Putamen (tissue), 1 donor: ENCODE results near the gene ISY1.
"Not testable (repeated sequence)": the region's sequence is repeated elsewhere in the genome, so short reads cannot be mapped to it uniquely, and the experiment has no call there.

Source experiments
- DNase-seq: peaks from one replicate; pipeline ENCODE4 v3.0.0-alpha.2; 2016; ENCODE audit warnings: low spot score

Gene ISY1

DNA sequence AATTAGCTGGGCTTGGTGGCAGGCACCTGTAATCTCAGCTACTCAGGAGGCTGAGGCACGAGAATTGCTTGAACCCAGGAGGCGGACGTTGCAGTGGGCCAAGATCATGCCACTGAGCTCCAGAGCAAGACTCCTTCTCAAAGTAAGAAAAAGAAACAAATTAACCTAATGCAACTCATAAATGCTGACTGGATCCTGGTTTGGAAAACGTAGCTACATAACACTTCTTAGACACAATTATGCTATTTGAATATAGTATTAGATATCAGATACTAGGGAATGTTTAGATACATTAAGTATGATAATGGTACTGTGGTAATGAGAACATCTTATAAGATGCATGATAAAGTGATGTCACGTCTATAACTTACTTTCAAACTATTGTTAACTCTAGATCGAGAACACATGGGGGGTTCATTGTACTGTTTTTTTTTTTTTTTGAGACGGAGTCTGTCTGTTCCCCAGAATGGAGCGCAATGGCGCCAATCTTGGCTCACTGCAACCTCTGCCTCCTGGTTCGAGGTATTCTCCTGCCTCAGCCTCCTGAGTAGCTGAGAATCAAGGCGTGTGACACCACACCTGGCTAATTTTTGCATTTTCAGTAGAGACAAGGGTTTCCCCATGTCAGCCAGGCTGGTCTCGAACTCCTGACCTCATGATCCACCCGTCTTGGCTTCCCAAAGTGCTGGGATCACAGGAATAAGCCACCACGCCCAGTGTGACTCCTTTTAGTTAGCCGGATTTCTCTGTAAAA lies 5.9 kb upstream of the ISY1 start:
- DNase-seq: no peak

DNA sequence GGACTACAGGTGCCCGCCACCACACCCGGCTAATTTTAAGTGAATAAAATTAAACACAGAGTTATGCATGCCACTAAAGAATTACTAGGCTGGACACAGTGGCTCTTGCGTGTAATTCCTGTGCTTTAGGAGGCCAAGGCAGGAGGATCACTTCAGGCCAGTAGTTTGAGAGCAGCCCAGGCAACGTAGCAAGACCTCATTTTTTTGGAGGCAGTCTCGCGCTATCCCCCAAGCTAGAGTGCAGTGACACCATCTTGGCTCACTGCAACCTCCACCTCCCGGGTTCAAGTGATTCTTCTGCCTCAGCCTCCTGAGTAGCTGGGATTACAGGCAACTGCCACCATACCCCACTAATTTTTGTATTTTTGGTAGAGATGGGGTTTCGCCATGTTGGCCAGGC lies 4.7 kb upstream of the ISY1 start:
- not testable (repeated sequence) for DNase-seq

DNA sequence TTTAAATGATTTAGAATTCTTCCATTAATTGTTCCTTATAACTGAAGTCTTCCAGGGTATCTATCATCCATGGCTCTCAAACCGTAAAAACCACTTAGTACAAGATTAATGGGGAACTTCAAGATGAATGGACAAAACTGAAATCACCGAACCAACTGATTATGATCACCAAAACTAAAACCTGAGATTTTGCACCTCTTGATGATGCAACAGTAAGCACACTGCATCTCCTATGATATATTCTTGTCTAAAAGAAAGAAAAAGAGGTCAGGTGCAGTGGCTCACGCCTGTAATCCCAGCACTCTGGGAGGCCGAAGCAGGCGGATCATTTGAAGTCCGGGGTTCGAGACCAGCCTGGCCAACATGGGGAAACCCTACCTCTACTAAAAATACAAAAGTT lies 3.6 kb upstream of the ISY1 start:
- no peak for DNase-seq

DNA sequence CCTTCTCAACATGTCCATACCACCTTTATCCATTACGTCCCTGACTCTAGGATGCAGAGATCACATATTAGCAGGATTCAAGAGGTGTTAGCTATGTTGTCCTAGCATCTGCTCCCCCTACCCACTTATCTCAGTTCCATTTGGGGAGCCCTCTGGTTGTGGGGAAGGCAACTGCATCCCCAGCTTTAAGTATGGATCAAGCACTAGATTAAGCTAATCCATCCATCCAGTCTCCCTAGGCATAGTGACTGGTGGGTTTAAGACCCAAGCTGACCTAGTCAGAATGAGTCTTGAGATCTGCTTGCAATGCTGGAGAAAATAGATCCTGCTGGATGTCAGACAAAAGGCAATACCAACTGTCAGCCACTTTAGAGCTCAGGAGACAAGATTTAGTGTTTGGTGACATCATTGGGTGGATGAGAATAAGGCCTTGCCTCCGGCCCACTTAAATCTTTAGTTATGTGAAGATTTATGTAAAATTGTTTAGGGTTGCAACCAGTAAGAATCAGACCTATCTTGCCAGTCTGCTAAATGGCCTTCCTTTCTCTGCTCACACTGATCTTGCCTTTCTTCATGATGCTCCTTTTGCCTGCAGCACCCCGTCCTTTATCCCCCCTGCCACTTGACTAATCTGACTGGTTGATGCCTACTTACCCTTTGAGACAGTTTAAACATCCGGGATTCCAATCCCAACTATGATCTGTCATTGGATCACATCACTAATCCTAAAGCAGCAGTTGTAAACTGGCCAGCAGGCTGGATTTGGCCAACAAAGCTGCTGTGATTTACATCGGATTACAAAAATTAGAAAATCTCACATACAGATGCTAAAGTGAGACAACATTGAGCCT lies 2.1 kb upstream of the ISY1 start:
- no peak for DNase-seq

DNA sequence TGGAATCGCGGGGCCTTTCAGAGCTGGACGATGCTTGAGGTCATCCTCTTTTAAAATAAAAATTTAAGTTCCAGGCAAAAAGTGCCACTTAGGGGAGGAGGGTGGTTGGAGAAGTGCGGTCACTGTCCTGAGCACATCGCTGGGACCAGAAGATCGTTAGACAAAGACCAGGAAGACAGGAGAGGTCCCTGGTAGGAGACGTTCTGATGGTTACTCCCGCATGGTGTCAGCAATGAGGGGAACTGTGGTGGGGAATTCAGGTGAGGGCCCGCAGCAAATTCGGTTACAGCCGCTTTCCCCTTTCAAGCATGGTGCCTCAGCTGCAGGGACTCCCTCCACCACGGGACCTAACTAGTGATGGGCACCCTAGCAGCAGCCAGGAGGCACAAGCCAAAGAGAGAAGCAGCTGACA lies 1.0 kb upstream of the ISY1 start:
- DNase-seq: no peak

DNA sequence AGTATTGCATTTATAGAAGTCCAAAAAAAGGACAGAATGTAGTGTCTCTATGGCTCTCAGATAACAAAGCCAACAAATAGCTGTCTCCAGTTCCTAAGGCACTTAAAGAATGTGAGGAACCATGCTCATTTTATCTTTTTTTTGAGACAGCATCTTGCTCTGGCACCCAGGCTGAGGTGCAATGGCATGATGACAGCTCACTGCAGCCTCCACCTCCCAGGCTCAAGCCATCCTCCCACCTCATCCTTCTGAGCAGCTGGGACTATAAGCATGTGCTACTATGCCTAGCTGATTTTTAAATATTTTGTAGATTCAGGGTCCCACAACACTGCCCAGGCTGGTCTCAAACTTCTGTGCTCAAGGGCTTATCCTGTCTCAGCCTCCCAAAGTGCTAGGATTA lies 16.1 kb downstream of the ISY1 start:
- no peak for DNase-seq

DNA sequence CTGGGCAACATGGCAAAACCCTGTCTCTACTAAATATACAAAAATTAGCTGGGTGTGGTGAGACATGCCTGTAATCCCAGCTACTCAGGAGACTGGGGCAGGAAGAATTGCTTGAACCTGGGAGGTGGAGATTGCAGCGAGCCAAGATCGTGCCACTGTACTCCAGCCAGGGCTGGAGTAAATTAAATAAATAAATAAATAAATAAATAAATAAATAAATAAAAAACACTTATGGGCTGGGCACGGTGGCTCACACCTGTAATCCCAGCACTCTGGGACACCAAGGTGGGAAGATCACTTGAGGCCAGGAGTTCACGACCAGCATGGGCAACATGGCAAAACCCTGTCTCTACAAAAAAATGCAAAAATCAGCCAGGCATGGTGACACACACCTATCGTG lies 19.9 kb downstream of the ISY1 start:
- not testable (repeated sequence) for DNase-seq

DNA sequence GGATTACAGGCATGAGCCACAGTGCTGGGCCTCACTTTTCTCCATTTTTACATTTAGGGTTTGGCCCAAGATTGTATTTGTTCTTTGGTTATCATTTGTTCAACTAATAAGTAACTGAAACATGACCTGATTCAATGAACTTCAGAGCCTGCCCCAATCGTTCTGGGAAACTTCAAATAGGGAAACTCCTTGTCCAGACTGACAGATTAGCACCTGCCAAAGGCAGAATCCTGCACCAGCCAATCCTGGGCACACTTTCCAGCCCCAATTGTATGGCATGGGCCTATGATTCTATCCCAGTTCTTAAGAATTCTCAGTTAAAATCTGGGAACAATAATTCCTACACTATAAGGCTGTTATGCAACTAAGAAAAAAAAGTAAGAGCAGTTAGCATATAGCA lies 21.0 kb downstream of the ISY1 start:
- DNase-seq: no peak

DNA sequence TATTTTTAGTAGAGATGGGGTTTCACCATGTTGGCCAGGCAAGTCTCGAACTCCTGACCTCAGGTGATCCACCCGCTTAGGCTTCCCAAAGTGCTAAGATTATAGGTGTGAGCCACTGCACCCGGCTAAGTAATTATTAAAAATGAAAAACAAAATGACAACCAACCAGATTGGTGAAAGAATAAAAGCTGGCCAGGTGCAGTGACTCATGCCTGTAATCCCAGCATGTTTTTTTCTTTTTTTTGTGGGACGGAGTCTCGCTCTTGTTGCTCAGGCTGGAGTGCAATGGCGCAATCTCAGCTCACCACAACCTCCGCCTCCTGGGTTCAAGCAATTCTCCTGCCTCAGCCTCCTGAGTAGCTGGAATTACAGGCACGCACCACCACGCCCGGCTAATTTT lies 24.6 kb downstream of the ISY1 start:
- DNase-seq: not testable (repeated sequence)

DNA sequence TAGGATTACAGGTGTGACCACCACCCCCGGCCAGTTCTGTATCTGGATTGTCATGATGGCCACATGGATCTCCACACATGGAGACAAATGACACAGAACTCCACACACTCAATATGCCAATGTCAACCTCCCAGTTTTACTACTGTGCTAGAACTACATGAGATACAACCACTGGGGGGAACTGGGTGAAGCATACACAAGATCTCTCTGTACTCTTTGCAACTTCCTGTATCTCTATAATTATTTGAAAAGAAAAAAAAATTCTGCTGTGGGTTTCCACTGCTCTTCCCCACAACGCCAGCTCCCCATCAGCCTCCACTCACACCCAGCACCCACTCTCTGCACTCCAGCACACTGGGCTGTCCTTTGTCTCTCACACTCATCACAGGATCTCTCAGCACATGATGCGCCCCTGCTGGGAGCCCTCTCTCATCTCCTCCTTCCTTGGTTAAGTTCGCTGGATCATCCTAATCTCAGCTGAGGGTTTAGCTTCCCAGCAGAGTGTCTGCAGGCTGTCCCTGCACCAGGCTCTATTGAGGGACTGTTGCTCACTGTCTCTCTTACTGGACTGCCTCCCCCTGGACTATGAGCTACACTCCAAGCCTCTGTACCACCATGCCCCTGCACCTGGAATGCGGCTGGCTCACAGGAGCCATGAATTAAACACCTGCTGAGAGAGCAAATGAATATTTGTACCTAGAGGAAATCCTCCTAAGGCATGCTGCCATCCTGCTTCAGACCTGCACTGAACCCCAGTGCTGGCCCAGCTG lies 28.6 kb downstream of the ISY1 start:
- DNase-seq: no peak

DNA sequence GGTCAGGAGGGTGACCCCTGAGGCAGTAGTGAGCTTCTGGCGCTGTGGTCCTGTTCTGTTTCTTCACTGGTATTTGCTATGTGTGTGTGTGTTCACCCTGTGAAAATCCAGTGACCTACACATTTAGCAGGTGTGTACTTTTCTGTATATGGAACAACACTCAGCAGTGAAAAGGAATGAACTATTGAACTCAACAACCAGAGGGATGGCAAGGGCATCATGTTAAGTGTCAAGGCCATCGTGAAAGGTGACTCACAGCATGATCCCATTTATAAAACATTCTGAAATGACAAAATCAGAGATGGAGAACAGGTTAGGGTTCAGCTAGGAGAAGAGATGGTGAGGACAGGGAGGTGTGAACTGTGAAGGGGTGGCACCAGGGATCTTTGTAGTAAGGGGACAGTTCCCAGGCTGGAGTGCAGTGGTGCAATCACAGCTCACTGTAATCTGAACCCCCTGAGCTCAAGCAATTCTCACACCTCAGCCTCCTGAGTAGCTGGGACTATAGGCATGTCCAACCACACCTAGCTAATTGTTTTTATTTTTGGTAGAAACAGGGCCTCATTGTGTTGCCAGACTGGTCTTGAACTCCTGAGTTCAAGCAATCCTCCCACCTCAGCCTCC lies 29.3 kb downstream of the ISY1 start:
- no peak for DNase-seq

DNA sequence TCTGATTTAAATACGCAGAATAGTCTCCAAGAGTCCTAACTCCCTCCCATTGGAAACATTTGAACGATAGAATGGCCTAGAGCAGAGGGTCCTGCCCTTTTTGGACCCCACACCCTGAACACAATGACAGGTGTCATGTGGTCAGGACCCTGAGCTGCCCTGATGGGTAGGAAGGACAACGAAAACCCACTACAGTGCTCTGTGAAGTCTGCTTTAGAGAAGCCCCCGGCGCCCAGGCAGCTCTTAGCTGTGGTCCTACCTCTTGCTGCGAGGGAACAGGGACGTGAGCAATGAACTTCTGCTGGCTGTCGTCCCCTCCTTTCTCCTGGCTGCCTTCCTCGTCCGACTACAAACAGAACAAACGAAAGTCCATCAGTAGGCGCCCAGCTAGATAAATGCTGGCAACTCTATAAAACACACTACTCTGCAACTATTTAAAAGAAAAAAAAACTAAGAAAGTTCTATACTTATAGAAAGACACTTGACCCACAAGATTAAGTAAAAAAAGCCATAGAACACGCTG lies 30.5 kb downstream of the ISY1 start:
- DNase-seq: no peak

DNA sequence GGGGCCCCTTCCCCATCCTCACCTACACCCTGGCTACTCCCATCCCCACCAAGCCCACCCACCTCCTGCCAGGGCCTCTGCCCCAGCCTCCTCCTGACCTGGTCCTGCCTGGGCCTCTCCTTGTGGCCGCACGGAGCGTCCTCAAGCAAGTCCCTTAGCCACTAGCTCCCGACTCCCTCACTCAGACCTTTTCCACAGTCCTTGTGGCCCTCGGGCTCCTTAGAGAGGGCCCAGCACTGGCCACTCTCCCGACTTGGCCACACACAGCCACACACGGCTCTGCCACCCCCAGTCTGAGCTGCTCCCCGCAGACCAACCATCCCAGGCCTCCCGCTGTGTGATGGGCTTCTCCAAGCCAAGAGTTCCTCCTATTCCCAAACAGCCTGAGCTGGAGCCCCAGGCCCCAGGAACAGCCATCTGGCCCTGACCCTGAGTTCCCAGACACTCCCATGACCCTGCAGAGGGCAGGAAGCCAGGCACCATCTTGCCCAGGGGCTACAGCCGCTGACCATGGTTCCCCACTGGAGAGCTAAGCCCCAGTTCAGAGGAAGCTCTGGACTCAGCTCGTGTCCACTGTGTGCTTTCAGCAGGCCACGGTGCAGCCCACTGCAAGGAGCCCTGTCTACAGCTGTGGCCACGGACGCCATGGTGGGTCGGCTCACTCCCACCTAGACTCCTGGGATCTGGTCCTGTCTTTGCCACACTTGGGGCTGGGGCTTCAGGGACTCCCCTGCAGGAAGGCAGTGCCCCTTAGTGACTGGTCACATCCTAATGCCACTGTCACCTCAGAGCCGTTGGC lies 32.3 kb downstream of the ISY1 start:
- no peak for DNase-seq

DNA sequence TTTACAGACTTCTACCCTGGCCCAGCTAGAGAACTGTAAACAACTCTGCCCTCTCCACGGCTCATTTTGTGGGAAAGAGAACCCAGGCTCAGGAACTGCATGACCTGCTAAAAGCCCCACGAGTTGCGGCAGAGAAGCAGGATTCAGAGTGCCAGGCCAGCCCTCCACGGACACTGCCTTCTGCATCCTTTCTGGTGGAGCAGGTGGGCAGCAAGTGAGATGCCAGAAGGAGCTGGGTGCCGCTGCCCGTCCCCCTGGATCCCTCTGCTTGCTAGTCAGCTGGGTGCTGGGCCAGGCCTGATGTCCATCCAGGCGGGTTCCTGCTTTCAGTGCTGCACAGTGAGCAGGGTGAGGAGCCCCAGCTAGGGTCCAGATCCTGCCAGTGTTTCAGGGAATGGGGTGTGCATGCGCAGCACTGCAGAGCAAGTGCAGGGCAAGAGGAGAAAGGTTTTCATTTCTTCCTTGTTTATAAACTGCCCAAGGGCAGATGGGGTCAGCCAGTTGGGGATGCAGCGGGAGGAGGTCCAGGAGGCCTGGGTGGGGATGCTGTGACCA lies 34.1 kb downstream of the ISY1 start:
- no peak for DNase-seq

DNA sequence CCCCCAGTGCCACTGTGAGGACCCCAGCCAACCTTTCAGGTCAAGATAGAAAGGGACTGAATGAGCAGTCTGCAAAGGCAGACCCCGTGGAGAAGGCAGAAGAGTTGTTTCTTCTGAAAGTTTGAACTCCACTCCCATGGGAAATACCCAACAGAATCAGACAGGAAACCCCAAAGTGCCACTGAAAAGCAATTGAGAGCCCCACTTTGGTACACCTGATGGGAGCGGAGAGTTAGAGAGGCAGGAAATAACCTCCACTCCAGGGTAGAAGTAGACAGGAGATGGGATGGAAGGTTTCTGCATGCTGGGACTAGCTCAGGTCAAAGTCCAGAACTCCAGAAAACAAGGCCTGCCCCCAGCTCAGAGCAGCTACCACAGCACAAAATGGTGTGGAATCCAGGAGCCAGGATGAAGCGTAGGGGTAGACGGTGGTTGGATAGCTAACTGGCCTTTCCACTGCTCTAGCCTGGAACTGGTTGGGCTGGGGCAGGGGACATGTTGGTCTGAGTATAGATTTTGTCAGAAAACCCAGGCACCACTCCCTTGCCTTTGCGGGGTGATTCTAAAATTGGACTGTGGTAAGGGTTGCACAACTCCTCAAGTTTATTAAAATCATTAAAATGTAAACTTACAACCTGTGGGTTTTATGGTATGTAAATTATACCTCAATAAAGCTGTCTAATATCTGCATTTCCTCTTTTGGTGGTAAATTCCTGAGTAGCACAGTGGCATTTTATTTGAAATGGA lies 37.4 kb downstream of the ISY1 start:
- no peak for DNase-seq

DNA sequence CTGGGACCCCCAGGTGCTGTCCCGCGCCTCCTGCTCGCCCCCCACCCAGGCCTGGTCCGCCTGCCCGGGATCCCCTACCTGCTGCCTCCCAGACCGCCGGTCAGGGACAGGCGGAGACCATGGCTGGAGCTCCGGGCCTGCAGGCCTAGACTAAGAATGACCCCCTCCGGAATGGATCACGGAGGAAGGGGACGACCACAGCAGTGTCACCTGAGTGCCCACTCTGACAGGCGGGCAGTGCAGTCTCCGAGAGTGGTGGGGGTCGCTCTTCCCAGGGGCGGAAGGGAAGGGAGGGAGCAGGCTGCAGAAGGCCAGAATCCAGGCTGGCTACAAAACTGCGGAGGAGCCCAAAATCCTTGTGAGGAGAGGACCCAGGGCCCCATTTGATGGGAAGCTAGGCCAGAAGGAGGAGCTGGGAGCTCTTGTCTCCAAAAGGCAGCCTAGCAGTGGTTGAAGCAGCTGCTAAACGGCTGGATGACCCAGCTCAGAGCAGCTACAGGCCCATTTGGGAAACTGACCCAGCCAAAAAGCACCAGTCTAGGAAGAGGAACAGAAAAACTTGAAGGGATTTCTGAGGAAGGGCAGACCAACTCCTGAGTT lies 38.4 kb downstream of the ISY1 start:
- DNase-seq: no peak

DNA sequence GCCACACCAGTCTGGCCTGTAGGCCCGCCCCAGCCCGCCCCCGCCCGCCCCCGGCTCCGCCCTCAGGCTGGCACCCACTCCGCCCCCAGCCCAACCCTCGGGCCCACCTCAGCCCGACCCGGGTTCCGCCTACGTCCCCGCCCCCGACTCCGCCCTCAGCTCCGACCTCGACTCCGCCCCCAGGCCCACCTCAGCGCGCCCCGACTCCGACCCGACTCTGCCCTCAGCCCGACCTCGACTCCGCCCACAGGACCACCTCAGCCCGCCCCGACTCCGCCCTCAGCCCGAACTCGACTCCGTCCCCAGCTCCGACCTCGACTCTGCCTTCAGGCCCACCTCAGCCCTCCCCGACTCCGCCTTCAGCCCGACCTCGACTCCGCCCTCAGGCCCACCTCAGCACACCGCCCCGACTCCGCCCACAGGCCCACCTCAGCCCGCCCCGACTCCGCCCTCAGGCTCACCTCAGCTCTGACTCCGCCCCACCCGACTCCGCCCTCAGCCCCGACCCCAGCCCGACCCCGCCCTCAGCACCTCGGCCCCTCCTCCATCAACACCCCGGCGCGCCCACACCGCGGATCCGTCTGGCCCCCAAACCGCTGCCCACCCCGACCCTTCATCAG lies 39.0 kb downstream of the ISY1 start, which contains the start of gene RAB43:
Gene RAB43, minus strand, starts transcription at position 13 of the 620 bp plus-strand sequence. CDS start 315 bp downstream, outside the sequence.
- DNase-seq: peak; percentile 68

DNA sequence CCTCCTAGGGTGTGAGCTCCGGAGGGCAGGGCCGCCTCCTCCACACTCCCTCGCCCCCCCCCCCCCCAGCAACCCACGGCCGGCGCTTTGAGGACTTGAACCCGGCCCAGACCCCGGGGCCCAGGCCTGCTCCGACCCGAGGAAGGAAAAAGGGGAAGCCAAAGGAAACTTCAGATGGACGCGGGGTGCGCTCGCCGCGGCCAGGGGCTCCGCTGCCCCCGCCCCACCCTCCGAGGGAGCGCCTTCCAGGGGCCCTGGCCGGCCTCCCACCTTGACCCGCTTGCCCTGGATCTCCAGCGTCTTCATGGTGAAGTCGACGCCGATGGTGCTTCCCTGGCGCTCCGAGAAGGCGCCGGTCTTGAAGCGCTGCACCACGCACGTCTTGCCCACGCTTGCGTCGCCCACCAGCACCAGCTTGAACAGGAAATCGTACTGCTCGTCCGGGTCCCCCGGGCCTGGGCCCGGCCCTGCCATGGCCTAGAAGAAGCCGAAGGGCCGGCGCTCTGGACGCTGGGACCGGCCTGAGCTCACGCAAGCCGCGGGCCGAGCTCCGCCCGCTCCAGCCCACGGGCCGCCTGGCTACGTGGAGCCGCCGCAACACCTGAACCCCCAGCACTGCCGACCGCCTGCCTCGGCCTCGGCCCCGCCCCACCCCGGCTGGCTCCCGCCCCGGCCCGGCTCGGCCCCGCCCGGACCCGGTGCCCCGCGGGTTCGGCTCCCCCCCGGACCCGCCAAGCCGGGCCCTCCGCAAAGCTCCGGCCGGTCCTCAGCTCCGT lies 39.7 kb downstream of the ISY1 start:
- DNase-seq: peak; percentile 35
